Activated T-helper 17 cell treated with anti-CD3 and anti-CD28 coated beads, Interleukin-2, amount 50 U/mL, for 72 hours (primary cell): ENCODE measurements around the gene TMEFF2. TPM values are rescaled to one million over a fixed set of nuclear protein-coding genes. Genes with fewer than 3 reads are reported as not detected.

Source experiments
- ATAC-seq: fragments of 150-1000 bp; cut with Tn5 transposase; replicated peaks from 2 replicates; pipeline ENCODE4 v1.10.0; 2021; ENCODE audit warnings: mild to moderate bottlenecking, moderate library complexity
- H3K27ac Mint-ChIP-seq: one replicate; pipeline ENCODE4 v1.8.0; 2022; ENCODE audit warnings: mixed read lengths
- H3K27me3 Mint-ChIP-seq: one replicate; pipeline ENCODE4 v1.8.0; 2022; ENCODE audit warnings: mixed read lengths
- H3K36me3 Mint-ChIP-seq: one replicate; pipeline ENCODE4 v1.8.0; 2022; ENCODE audit warnings: low read depth, mild to moderate bottlenecking, mixed read lengths
- H3K4me1 Mint-ChIP-seq: one replicate; pipeline ENCODE4 v1.8.0; 2022; ENCODE audit warnings: mixed read lengths
- H3K4me3 Mint-ChIP-seq: one replicate; pipeline ENCODE4 v1.8.0; 2022; ENCODE audit warnings: mild to moderate bottlenecking, mixed read lengths
- H3K9me3 Mint-ChIP-seq: one replicate; pipeline ENCODE4 v1.8.0; 2022; ENCODE audit warnings: mixed read lengths
- total RNA-seq, 2 donors: library from RNA; stranded (reverse); gene quantifications; one replicate each; pipeline ENCODE4 v1.2.3, GENCODE V29; 2022

The TMEFF2 gene
- total RNA-seq, 2 donors from 2014 or later = not detected

DNA sequence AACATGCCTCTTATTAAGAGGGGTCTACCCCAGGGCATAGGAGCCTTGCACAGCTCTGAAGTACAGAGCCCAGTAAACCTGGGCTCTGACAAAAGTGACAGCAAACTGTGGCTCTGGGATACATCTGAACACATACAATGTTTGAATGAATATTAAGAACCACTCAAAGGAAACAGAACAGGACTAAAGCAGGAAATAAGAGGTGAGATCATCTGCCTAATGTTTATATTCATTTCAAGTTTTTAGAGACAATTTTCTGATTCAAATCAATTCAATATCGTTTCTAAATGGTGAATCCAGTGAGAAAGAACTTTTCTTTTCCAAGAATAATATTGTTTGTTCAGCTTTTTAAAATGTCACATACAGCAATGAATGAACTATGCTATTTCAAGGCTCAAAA, 211.1 kb downstream of the TMEFF2 start:
- H3K4me1 Mint-ChIP-seq = no peaks in the 10 kb centered on the region
- no peak overlapping the region for H3K27ac Mint-ChIP-seq
- no peak overlapping the region for H3K4me3 Mint-ChIP-seq
- ATAC-seq = no peak
- no peaks in the 10 kb centered on the region for H3K36me3 Mint-ChIP-seq
- H3K9me3 Mint-ChIP-seq = no peaks in the 10 kb centered on the region
- peaks cover 4% of the 10 kb centered on the region for H3K27me3 Mint-ChIP-seq

DNA sequence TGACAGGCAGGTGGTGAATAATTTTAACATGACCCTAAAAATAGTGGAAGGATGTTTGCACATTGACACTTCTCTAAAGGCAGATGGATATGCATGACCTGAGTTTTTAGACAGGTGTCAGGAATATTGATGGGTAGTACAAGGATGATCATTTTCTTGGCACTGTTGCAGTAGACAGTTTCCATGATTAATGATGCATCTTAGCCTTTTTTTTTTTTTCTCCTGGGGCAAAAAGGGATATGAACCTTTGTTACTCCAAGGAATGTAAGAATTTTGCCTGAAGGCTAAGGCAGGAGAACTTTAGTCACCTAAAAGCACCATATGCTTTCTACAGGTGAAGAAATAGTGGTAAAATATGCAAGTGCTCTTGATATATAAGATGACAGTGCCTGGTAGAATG, 211.5 kb downstream of the TMEFF2 start:
- Mint-ChIP-seq H3K4me1 (no peaks in the 10 kb centered on the region), H3K9me3 (no peaks in the 10 kb centered on the region), H3K36me3 (no peaks in the 10 kb centered on the region), H3K27me3 (peaks cover 4% of the 10 kb centered on the region), H3K4me3 (no peak overlapping the region), H3K27ac (no peak overlapping the region)
- no peak for ATAC-seq

DNA sequence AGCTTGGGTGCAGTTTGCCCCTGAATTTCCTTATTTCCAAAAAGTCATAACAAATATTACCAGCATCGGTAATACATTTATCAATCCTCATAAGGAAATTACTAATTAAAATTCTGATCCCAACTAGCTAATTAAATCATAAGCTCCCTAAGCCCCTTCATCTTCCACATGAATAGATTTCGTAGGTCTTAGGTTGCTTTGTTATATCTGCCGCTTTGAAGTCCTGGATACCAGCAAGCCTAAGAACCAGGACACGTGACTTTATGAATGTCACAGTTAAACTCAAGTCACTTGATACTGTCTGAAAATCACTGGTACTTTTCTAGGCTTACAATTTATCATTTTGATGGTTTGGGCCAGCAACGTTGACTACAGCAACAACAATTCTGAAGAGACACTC, 213.0 kb downstream of the TMEFF2 start:
- no peak overlapping the region for H3K4me3 Mint-ChIP-seq
- H3K27me3 Mint-ChIP-seq = peaks cover 4% of the 10 kb centered on the region
- no peaks in the 10 kb centered on the region for H3K9me3 Mint-ChIP-seq
- no peak overlapping the region for H3K27ac Mint-ChIP-seq
- no peaks in the 10 kb centered on the region for H3K4me1 Mint-ChIP-seq
- no peaks in the 10 kb centered on the region for H3K36me3 Mint-ChIP-seq
- no peak for ATAC-seq

DNA sequence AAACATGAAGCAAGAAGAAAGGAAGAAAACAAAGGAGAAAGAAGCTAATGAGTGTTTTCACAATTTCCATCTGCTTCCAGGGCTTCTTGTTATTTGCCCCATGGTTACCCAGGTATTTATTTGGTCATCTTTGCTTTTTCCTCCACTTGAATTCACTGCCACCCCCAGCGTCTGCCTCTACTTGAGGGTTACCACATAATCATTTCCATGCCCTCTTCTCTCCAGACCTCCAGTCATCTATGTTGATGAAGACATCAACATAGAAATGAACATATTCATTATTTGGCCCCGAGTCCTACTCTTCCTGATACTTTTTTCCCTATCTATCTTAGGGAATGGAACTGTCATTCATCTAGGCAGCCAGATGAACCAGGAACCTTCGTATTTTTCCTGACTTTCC, 214.2 kb downstream of the TMEFF2 start:
- Mint-ChIP-seq H3K4me1 (no peaks in the 10 kb centered on the region), H3K36me3 (no peaks in the 10 kb centered on the region), H3K4me3 (no peak overlapping the region), H3K9me3 (no peaks in the 10 kb centered on the region), H3K27ac (no peak overlapping the region), H3K27me3 (peaks cover 4% of the 10 kb centered on the region)
- no peak for ATAC-seq

DNA sequence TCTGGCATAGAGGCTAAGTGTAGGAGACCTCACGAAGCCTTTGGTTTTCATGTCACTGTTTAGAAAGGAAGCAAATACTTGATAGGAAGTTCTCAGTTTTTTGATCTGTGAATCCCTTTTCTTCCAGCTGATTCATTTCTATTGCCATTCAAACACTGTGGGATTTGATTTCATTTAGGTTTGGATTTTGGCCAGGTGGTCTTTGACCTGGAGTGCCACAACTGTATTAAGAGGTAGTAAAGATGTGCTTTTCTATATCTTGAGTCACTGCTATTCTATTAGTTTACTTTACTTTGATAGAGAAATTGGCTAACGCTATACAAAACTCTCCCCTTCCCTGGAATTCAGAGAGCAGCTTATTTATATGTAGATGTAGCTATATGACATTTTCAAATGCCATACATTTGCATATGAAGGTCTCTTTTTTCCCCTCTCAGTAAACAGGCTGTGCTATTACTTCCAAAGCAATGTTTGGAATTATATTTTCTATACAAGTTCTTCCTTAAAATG, 215.5 kb downstream of the TMEFF2 start:
- Mint-ChIP-seq H3K27me3 (peaks cover 4% of the 10 kb centered on the region), H3K27ac (no peak overlapping the region), H3K36me3 (no peaks in the 10 kb centered on the region), H3K4me3 (no peak overlapping the region), H3K4me1 (no peaks in the 10 kb centered on the region), H3K9me3 (no peaks in the 10 kb centered on the region)
- ATAC-seq = no peak

DNA sequence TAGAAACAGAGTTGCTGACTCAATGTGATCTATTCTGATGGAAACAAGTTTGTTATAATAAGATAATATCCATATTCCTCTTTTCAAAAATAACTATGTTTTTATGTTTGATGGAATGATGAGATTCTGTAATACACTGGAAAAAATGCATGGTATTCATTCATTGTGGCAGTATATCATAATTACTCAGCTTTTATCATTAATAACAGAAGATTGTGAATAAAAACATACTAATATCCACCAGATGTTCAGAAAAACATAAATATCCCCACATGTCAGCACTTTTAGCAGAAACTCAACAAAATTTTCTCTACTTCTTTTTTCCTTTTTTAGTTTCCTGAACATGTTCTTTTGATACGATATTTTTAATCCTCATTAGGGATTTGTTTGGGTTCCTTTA, 217.0 kb downstream of the TMEFF2 start:
- no peak for ATAC-seq
- H3K4me3 Mint-ChIP-seq = no peak overlapping the region
- H3K9me3 Mint-ChIP-seq = no peaks in the 10 kb centered on the region
- no peak overlapping the region for H3K27ac Mint-ChIP-seq
- no peaks in the 10 kb centered on the region for H3K4me1 Mint-ChIP-seq
- peaks cover under 1% of the 10 kb centered on the region for H3K27me3 Mint-ChIP-seq
- H3K36me3 Mint-ChIP-seq = no peaks in the 10 kb centered on the region

DNA sequence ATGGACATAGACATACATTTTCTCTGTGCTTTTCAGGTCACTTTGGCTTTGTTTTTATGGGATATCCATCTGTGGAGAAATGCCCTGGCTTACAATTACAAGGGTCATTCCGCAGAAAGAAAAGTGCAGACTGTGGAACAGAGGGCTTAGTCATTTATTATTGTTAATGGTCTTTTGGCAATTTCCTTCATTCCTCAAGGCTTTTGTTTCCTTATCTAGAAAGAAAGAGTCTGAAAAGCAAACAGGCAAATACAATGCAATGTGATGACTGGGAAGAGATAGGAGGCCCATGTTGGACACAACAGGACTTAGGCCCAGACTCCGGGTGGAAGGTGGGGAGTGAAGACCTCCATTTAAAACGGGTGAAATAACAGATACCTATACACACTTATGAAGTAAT, 218.3 kb downstream of the TMEFF2 start:
- peaks cover 9% of the 10 kb centered on the region for H3K27me3 Mint-ChIP-seq
- no peak overlapping the region for H3K4me3 Mint-ChIP-seq
- no peak for ATAC-seq
- no peaks in the 10 kb centered on the region for H3K36me3 Mint-ChIP-seq
- no peak overlapping the region for H3K27ac Mint-ChIP-seq
- no peaks in the 10 kb centered on the region for H3K4me1 Mint-ChIP-seq
- H3K9me3 Mint-ChIP-seq = no peaks in the 10 kb centered on the region

DNA sequence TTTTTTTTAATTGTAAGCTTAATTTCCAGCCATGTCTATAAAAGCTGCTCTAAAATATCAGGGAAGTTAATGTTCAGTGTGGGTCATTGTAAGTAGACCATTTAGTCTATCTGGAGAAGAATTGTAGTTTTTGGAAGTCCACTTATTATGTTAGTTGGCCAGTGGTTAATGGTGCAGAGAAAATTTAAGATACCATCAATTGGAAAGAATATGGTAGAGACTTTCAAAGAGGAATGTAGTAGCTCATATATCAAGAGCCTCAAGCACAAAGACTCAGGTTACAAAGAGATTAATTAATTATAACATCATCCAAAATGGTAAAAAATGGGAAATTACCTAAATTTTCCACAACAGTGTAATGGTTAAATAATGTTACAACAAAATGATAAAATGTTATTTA, 220.1 kb downstream of the TMEFF2 start:
- ATAC-seq = no peak
- no peak overlapping the region for H3K4me3 Mint-ChIP-seq
- peaks cover 9% of the 10 kb centered on the region for H3K27me3 Mint-ChIP-seq
- no peaks in the 10 kb centered on the region for H3K36me3 Mint-ChIP-seq
- H3K9me3 Mint-ChIP-seq = no peaks in the 10 kb centered on the region
- H3K4me1 Mint-ChIP-seq = no peaks in the 10 kb centered on the region
- no peak overlapping the region for H3K27ac Mint-ChIP-seq

DNA sequence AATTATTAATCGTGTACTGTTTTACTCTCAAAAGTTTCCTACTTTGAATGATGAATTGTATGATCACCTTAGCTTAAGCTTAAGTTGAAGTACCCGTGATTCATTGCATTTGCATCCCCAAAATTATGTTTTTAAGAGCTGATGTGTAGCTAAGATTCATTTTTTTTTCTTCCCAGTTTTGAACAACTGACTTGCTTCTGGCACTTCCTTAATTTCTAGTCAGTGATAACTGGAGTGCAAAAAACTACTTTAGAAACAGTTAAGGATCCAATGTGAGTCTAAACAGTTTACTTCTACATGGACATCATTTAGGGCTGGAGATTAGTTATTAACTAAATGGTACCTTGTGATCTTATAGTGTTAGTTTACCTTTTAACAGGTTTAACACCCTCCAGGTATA, 223.9 kb downstream of the TMEFF2 start:
- Mint-ChIP-seq H3K4me3 (no peak overlapping the region), H3K4me1 (no peaks in the 10 kb centered on the region), H3K27ac (no peak overlapping the region), H3K27me3 (peaks cover 16% of the 10 kb centered on the region), H3K9me3 (no peaks in the 10 kb centered on the region), H3K36me3 (no peaks in the 10 kb centered on the region)
- no peak for ATAC-seq

DNA sequence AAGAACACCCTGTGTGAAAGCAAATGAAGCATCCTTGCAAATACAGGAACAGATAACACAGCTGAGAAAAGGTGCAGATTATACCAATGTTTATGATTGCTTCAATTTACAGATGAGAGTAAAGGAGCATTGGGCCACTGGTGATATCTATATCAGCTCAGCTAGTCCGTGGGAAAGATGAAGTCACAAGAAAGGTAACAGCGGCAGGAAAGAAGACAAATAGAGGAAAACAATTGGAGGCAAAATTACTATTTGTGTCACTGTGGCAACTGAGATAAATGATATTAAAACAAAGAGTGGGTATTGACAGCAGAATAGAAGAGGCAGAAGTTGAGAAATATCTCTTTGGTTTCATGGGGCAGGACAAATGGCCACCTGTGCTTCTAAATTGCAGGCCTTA, 226.6 kb downstream of the TMEFF2 start:
- no peaks in the 10 kb centered on the region for H3K4me1 Mint-ChIP-seq
- H3K27ac Mint-ChIP-seq = no peak overlapping the region
- no peaks in the 10 kb centered on the region for H3K36me3 Mint-ChIP-seq
- H3K9me3 Mint-ChIP-seq = no peaks in the 10 kb centered on the region
- H3K4me3 Mint-ChIP-seq = no peak overlapping the region
- peaks cover 16% of the 10 kb centered on the region for H3K27me3 Mint-ChIP-seq
- no peak for ATAC-seq

DNA sequence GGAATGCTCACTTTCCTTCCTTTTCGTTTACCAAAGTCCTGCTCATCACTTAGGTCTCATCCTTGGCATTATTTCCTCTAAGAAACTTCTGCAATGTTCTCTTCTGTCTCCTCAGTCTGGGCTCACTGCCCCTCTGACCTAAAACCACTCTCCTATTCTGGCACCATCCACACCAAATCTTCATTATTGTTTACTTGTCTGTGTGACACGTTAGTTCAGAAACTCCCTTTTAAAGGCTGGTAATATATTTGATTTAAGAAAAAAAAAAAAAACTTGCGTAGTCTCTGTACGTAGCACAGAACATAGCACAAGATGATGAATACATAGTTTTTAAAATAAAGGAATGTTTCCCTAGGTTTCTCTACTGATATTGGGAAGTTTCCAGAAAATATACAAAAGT, 229.0 kb downstream of the TMEFF2 start:
- ATAC-seq = no peak
- H3K27ac Mint-ChIP-seq = no peak overlapping the region
- no peaks in the 10 kb centered on the region for H3K36me3 Mint-ChIP-seq
- H3K4me1 Mint-ChIP-seq = no peaks in the 10 kb centered on the region
- no peak overlapping the region for H3K4me3 Mint-ChIP-seq
- H3K9me3 Mint-ChIP-seq = no peaks in the 10 kb centered on the region
- H3K27me3 Mint-ChIP-seq = peaks cover 7% of the 10 kb centered on the region

DNA sequence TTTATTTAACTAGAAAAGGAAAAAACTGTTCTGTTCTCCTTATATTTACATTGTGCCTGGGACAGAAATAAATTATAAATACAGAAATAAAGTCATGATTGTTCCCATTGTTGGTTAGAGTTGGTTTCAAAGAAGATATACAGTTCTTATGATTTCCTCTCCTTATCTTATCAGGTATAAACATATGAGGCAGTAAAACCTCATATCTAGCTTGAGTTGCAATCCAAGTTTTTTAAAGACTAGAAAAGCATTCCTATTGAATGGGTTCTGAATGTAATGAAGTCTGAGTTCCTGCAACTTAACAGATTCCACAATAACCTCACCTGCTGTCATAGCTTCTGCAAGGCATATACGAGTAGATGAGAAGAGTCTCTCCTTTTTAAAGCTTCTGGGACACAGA, 233.2 kb downstream of the TMEFF2 start:
- no peaks in the 10 kb centered on the region for H3K36me3 Mint-ChIP-seq

DNA sequence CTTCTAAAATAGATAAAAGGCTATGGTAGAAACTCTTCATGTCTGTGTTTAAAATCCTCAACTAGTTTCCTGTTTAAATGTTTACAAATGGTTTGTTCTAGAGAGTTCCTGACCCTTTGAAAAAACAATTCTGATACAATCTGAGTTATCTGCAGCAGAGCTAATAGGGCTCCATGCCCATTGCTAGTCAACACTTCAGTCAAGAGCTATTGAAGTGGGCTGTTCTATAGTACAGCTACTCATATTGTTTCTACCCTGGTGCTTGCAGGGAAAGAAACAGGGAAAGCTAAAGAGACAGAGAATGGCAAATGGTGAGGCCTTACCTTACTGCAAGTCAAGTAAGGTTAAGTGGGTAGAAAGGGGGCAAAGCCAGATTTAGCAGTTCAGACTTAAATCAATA, 235.5 kb downstream of the TMEFF2 start:
- no peak for ATAC-seq
- Mint-ChIP-seq H3K36me3 (no peaks in the 10 kb centered on the region), H3K9me3 (no peaks in the 10 kb centered on the region), H3K27me3 (peaks cover 9% of the 10 kb centered on the region), H3K4me1 (no peaks in the 10 kb centered on the region), H3K27ac (no peak overlapping the region), H3K4me3 (no peak overlapping the region)

More for the DNA sequence above, 233.2 kb downstream of the TMEFF2 start:
- H3K27me3 Mint-ChIP-seq = peaks cover 7% of the 10 kb centered on the region
- ATAC-seq = no peak
- no peak overlapping the region for H3K4me3 Mint-ChIP-seq
- no peaks in the 10 kb centered on the region for H3K4me1 Mint-ChIP-seq
- H3K27ac Mint-ChIP-seq = no peak overlapping the region
- no peaks in the 10 kb centered on the region for H3K9me3 Mint-ChIP-seq

DNA sequence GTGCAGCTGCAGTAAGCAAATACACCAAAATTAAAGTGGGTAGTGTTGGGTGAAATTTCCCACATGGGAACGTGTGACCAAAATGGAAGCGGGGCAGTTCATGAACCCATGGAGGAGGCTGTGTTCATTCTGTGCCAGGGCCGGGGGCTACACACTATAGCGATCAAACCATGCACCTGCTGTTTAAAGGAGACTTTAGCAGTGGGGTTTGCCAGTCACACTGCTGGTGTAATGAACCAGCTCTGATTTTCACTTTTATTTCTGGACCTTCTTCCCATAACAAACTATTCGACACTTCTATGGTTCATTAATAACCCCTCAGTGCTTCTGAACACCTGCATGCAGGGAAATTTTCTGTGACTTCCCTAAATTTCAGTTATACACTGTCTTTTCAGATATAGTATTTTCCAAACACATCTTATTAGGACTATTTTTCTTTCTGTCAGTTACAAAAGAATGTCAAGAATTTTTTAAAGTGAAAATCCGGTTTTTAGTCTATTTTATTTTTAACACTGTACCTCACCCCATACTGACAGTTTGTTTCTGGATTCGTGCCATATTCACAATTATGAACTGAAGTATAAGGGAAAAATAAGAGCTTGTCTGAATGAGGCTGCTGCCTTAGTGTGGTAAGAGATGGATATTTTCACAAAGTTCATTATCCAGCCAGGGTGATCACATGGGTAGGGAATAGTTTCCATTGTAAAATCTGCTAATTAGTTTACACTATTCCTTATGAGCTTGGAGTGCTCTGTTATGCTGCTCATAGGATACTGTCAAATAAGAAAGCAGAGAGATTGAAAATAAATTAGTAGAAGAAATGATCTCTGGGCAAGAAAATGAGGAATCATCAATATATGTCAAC, 236.5 kb downstream of the TMEFF2 start:
- peaks cover 12% of the 10 kb centered on the region for H3K27me3 Mint-ChIP-seq
- ATAC-seq = no peak
- no peaks in the 10 kb centered on the region for H3K36me3 Mint-ChIP-seq
- no peak overlapping the region for H3K4me3 Mint-ChIP-seq
- H3K9me3 Mint-ChIP-seq = no peaks in the 10 kb centered on the region
- no peaks in the 10 kb centered on the region for H3K4me1 Mint-ChIP-seq
- no peak overlapping the region for H3K27ac Mint-ChIP-seq

DNA sequence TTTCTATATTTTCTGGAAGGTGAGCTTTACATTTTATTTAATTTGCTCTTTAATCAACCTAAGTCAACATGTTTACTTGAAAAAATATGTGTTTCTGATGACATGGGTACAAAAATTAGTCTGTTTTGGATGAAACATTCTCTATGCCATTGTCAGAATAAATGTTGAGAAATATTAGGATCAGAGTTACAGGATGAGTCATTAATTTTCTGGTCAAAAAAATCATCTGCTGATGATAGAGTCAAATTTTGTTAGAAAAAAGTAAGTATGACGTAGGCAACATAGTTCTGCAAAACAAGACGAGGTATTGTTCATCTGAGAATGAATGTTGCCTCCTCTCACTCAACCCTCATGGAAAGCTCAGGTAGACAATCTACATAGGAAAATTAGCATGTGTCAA, 240.3 kb downstream of the TMEFF2 start:
- Mint-ChIP-seq H3K4me1 (no peaks in the 10 kb centered on the region), H3K36me3 (no peaks in the 10 kb centered on the region), H3K9me3 (no peaks in the 10 kb centered on the region), H3K27me3 (peaks cover 10% of the 10 kb centered on the region), H3K4me3 (no peak overlapping the region), H3K27ac (no peak overlapping the region)
- ATAC-seq = no peak
